Naive B cell (primary cell): ENCODE measurements around the gene TTLL9. TPM values are rescaled to one million over a fixed set of nuclear protein-coding genes. Genes with fewer than 3 reads are reported as not detected.

Experiments
- ATAC-seq, 2 donors: fragments of 150-1000 bp; cut with Tn5 transposase; 2 replicates each; pipeline ENCODE4 v1.10.0; 2021; ENCODE audit warnings: low read depth in 2 of 2, mild to moderate bottlenecking in 2 of 2, moderate library complexity in 2 of 2
- DNase-seq: peaks from one replicate; pipeline ENCODE4 v3.0.0; 2022
- H3K27ac Mint-ChIP-seq, 6 donors: one replicate each; pipeline ENCODE4 v1.8.0; 2020 to 2022; ENCODE audit warnings: mild to moderate bottlenecking in 6 of 6, mixed read lengths in 6 of 6, moderate library complexity in 5 of 6, inconsistent platforms in 2 of 6
- H3K27me3 Mint-ChIP-seq, 3 donors: one replicate each; pipeline ENCODE4 v1.8.0; 2021 to 2022; ENCODE audit warnings: mixed read lengths in 3 of 3, mild to moderate bottlenecking in 1 of 3
- H3K36me3 Mint-ChIP-seq, 2 donors: one replicate each; pipeline ENCODE4 v1.8.0; 2020 to 2022; ENCODE audit warnings: mixed read lengths in 2 of 2, inconsistent platforms in 1 of 2, mild to moderate bottlenecking in 1 of 2
- H3K4me1 Mint-ChIP-seq, 3 donors: one replicate each; pipeline ENCODE4 v1.8.0; 2020 to 2022; ENCODE audit warnings: mixed read lengths in 3 of 3, inconsistent platforms in 1 of 3, mild to moderate bottlenecking in 1 of 3, moderate library complexity in 1 of 3
- H3K4me3 Mint-ChIP-seq, 8 donors: one replicate each; pipeline ENCODE4 v1.8.0; 2020 to 2022; ENCODE audit warnings: mild to moderate bottlenecking in 8 of 8, mixed read lengths in 8 of 8, moderate library complexity in 8 of 8, inconsistent platforms in 2 of 8
- H3K9me3 Mint-ChIP-seq, 7 donors: one replicate each; pipeline ENCODE4 v1.8.0; 2020 to 2022; ENCODE audit warnings: mixed read lengths in 7 of 7, mild to moderate bottlenecking in 5 of 7, inconsistent platforms in 2 of 7, moderate library complexity in 1 of 7
- polyA plus RNA-seq, 6 donors: library from polyadenylated mRNA; unstranded; fragments of 300-500 nt; fragmentation: Illumina TruSeq; gene quantifications; one replicate each; pipeline ENCODE4 v1.2.3, GENCODE V29; 2021; ENCODE audit warnings: low read depth in 6 of 6

TTLL9 gene
- polyA plus RNA-seq, 6 donors from 2014 or later: 0.09 to 0.43 (median 0.21) TPM; not detected in 3

DNA sequence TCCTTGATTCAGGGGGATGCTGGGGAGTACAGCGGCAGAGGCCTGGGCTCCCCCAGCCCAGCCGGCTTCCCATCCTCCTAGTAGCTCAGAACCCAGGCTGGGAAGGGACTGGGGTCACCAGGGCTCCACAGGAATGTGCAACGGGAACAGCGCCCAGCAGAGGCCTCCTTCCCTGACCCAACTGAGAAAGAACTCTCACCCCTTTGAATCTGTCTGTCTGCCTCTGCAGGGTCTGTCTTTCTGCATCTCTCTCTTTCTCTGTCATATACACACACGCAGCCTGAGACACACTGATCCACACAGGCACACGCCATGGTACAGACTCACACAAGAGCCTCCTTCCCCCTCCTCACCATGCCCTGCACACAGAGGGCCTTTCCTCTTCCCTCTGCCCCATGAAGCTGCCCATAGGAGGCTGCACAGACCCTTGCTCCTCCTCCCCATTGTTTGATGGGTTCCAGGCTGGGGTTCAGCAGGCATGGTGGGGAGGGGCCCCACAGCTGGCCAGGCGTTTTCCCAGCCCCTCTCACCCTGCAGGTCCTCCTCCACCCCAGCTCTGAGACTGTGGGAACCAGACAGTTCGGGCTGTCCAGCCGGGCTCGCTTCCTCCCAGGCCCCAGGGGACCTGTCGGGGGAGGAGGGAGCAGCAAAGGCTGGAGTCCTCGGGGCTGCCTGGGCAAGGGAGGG, 27.8 kb upstream of the TTLL9 start:
- peaks cover 0 to 2% (median 0%) of the 10 kb centered on the region in 3 donors for H3K27me3 Mint-ChIP-seq
- no peak for DNase-seq
- ATAC-seq: no peak
- H3K9me3 Mint-ChIP-seq: no peaks in the 10 kb centered on the region
- no peaks in the 10 kb centered on the region for H3K36me3 Mint-ChIP-seq
- H3K4me1 Mint-ChIP-seq: peaks cover 6 to 7% (median 6%) of the 10 kb centered on the region in 3 donors
- no peak overlapping the region for H3K4me3 Mint-ChIP-seq
- H3K27ac Mint-ChIP-seq: no peak overlapping the region

DNA sequence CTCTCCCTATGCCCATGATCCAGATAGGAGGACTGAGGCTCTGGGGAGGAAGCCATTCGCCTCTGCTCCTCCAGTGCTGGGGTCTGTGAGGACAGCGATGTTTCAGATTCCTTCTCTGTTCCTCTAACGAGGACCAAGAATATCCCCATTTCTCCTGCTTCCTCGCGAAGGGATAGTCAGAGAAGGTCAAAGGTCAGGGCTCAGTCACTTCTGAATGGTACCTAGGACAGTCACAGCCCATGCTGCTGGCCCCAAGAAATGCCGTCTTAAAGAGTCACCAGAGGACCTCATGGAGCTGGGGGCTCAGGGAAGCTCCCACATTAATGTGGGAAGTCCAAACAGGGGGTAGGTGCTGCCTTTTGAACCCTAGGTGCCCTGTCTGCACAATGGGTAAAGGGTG, 27.1 kb upstream of the TTLL9 start:
- no peaks in the 10 kb centered on the region for H3K9me3 Mint-ChIP-seq
- peaks cover 6 to 7% (median 6%) of the 10 kb centered on the region in 3 donors for H3K4me1 Mint-ChIP-seq
- no peaks in the 10 kb centered on the region for H3K36me3 Mint-ChIP-seq
- H3K27me3 Mint-ChIP-seq: peaks cover 0 to 3% (median 0%) of the 10 kb centered on the region in 3 donors
- H3K27ac Mint-ChIP-seq: no peak overlapping the region
- H3K4me3 Mint-ChIP-seq: no peak overlapping the region
- no peak for DNase-seq
- peak; percentile 12 to 22 for ATAC-seq

DNA sequence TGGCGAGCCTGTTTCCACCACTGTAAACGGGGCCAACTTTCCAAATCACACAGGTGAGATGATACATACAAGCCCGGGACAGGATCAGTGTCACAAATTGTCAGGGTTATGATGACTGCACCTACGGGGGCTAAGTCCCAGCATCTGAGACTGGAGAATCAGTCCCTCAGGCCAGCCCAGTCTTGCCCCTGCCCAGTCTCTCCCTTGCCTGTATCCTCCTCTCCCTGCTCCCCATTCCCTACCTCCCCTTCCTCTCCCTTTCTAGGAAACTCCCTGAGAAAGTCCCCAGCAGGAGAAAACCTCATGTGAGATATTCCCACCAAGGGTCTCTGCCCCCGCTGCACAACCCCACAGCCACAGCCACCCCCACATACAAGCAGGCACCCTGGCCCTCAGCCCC, 26.6 kb upstream of the TTLL9 start:
- DNase-seq: no peak
- peak overlapping the region in 1 of 6 donors; percentile 57 for H3K27ac Mint-ChIP-seq
- peaks cover 3 to 6% (median 5%) of the 10 kb centered on the region in 3 donors for H3K27me3 Mint-ChIP-seq
- peaks cover 6 to 7% (median 6%) of the 10 kb centered on the region in 3 donors for H3K4me1 Mint-ChIP-seq
- no peak overlapping the region for H3K4me3 Mint-ChIP-seq
- H3K36me3 Mint-ChIP-seq: no peaks in the 10 kb centered on the region
- ATAC-seq: peak; percentile 11 to 17
- H3K9me3 Mint-ChIP-seq: no peaks in the 10 kb centered on the region

DNA sequence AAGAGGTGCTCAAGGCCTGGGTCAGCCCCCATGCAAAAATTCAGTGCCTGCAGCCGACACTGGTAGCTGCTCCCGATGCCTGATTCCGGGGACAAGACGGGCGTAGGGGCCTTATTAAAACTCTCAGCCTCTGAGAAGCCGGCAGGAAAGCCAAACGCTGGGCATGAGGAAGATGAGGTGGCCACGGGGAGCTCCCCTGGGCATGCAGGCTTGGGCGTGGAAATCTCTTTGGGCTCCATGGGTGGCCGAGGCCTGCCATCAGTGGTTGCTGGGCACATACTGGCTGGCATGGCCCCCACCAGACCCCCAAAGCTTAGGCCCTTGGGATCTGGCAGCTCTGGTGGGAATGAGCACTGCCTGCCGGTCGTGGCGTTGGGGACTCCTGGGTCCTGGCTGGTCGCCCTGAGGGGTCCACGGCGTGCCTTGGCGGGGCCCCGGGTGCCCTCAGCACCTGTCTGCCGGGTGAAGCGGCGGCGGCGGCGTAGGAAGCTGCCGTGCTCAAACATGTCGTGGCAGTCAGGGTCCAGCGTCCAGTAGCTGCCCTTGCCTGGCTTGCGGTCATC, 25.6 kb upstream of the TTLL9 start:
- Mint-ChIP-seq H3K27me3 (peaks cover 10 to 12% (median 11%) of the 10 kb centered on the region in 3 donors), H3K36me3 (no peaks in the 10 kb centered on the region), H3K27ac (no peak overlapping the region), H3K4me3 (no peak overlapping the region), H3K9me3 (no peaks in the 10 kb centered on the region), H3K4me1 (peaks cover 6 to 7% (median 6%) of the 10 kb centered on the region in 3 donors)
- peak; percentile 16 to 19 for ATAC-seq
- DNase-seq: no peak

DNA sequence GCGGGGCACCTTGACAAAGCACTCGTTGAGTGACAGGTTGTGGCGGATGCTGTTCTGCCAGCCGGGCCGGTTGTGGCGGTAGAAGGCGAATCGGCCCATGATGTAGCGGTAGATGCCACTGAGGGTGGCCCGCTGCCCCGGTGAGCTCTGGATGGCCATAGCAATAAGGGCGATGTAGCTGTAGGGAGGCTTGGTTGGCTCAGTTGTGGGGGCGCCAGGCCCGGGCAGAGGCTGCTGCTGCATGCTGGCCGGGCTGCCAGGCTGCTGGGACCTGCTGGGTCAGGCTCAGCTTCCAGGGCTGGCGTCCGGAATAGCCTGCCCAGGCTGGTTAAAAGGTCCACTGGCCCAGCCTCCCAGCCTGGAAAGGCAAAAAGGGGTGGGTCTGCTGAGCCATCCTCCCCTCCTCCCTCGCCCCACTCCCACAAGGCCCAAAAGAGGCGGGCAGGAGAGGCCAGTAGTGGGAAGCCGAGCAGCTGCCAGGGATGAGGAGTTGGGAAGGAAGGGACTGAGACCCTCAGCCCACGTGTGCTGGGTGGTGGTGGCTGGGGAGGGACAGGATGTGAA, 25.1 kb upstream of the TTLL9 start, which contains the start of gene FOXS1:
Gene FOXS1, minus strand, starts transcription at position 305 of the 564 bp plus-strand sequence. Its CDS starts 62 bp downstream, at position 243.
- Mint-ChIP-seq H3K27me3 (peaks cover 10 to 17% (median 15%) of the 10 kb centered on the region in 3 donors), H3K4me1 (peaks cover 6 to 7% (median 6%) of the 10 kb centered on the region in 3 donors), H3K9me3 (no peaks in the 10 kb centered on the region), H3K4me3 (no peak within 1 kb of the TSS), H3K27ac (no peak within 1 kb of the TSS), H3K36me3 (no peaks in the 10 kb centered on the region)
- ATAC-seq (peak; percentile 24), DNase-seq (no peak)

DNA sequence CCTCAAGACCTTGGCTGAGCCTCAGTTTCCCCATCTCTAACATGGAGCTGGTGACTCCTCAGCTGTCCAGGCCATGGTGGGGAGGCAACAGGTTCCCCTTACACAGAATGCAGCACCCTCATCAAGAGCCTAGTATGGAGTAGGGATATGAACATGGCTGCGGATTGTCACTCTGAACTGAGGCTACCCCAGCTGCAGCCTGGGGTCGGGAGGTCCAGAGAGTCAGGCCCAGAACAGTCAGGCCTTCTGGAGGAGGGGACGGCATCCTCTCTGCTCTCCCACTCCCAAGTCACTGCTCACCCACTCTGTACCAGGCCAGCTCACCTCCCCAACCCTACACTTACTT, 23.7 kb upstream of the TTLL9 start:
- ATAC-seq: no peak
- Mint-ChIP-seq H3K36me3 (no peaks in the 10 kb centered on the region), H3K27ac (no peak overlapping the region), H3K4me1 (peaks cover 6% of the 10 kb centered on the region in 3 donors), H3K4me3 (no peak overlapping the region), H3K27me3 (peaks cover 18 to 31% (median 28%) of the 10 kb centered on the region in 3 donors), H3K9me3 (no peaks in the 10 kb centered on the region)
- DNase-seq: no peak

DNA sequence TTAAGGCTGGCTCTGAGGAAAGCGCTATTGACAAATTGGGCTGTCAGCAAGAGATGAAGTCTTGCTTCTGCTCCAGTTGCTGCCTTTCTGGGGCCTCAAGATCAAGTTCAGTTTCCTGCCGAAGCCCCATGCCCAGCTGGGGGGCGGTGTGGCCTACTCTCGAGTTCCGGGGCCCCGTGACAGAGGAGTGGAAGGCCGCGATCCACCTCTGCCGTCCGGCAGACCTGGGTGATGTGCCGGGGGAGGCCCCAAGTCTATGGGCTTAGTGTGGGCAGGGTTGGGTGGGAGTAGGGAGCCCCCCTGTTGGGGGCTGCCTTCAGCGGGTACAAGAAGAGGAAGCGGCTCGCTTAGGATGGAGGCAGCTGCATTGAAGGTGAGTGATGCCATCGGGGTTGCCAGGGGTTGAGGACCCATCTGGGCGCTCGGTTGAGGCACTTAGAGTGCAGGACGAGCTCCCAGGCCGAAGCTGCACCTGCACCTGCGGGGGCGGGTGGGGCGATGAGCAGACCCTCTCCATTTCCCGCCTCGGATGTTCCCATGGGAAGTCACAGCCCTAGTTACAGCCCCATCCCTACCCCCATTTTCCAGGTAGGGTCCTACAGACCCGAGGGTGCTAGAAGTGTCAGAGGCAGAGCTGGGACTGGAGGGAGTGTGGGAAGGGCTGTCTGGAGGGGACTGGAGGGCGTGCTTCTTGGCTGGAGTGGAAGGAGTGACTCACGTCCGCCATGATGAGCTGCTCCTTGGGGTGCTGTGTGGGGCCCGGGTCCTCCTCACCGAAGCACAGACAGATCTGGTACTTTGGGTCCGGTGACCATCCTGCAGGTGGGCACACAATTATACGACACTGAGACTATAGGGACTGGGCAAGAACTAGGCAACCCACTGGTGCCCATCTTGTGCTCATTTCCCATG, 22.1 kb upstream of the TTLL9 start:
- no peak overlapping the region for H3K4me3 Mint-ChIP-seq
- ATAC-seq: no peak
- H3K36me3 Mint-ChIP-seq: no peaks in the 10 kb centered on the region
- peaks cover 0 to 3% (median under 1%) of the 10 kb centered on the region in 3 donors for H3K4me1 Mint-ChIP-seq
- H3K9me3 Mint-ChIP-seq: no peaks in the 10 kb centered on the region
- no peak for DNase-seq
- H3K27me3 Mint-ChIP-seq: peaks cover 18 to 31% (median 28%) of the 10 kb centered on the region in 3 donors
- H3K27ac Mint-ChIP-seq: no peak overlapping the region

DNA sequence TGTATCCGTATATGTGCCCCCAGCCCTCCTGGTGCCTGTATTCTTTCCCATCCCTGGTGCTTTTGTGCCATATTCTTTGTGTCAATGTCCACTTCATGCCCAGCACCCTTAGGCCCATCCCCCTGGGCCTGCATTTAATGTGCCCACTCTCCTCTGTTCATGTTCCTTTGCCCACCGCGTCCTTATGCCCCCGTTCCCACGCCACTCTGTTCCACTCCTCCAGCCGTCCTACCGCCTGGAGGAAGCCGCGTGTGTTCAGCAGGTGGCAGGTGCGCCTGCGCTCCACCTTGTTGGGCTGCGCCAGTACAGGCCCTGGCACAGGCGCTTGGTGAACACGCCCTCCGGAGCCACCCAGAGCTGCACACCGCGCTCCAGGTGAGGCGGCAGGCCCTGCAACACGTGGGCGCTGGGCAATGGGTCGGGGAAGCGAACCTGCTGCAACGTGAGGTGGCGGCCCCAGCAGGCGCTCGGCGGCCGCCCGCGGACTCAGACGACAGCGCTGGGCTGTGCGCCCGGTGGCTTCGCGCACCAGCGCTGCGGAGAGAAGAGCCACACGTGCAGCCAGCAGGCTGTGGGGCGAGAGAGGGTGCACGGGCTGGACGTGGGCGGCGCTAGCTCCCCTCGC, 21.0 kb upstream of the TTLL9 start:
- Mint-ChIP-seq H3K27ac (no peak overlapping the region), H3K4me1 (no peaks in the 10 kb centered on the region), H3K36me3 (no peaks in the 10 kb centered on the region), H3K4me3 (peak overlapping the region in 1 of 8 donors; percentile 50), H3K9me3 (no peaks in the 10 kb centered on the region), H3K27me3 (peaks cover 18 to 31% (median 28%) of the 10 kb centered on the region in 3 donors)
- no peak for DNase-seq
- ATAC-seq: no peak

DNA sequence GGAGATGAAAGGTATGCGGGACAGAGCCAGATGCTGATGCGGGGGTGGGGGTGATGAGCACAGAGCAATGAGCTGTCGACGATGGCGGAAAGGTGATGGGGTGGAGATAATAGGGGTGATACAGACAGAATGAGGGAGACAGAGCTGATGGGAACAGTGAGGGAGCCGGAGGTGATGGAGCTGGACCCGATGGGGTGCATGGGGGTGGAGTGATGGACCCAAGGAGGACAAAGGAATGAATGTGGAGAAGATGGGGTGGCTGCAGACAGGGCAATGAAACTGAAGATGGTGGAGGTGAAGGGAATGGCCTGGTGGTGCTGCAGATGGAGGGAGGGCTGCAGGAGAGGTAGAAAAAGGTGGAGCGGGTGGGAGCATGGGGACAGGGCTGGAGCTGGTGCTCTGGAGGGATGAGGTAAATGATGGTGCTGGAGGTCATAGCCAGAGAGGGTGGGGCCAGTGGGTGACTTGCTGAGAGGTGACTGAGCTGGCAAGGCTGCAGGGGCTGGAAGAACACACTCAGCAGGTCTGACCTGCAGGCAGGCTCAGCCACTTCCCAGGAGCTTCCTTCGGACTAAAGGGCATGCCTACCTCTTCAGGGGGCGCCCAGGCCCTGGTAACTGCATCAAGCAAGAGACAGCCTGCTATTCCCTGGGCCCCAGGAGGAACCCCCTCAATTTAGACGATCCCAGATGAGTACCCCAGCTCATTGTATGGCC, 19.0 kb upstream of the TTLL9 start:
- Mint-ChIP-seq H3K4me3 (peak overlapping the region in 1 of 8 donors; percentile 36), H3K27ac (no peak overlapping the region), H3K9me3 (no peaks in the 10 kb centered on the region), H3K4me1 (no peaks in the 10 kb centered on the region), H3K27me3 (peaks cover 18 to 31% (median 28%) of the 10 kb centered on the region in 3 donors), H3K36me3 (no peaks in the 10 kb centered on the region)
- ATAC-seq (no peak), DNase-seq (no peak)

DNA sequence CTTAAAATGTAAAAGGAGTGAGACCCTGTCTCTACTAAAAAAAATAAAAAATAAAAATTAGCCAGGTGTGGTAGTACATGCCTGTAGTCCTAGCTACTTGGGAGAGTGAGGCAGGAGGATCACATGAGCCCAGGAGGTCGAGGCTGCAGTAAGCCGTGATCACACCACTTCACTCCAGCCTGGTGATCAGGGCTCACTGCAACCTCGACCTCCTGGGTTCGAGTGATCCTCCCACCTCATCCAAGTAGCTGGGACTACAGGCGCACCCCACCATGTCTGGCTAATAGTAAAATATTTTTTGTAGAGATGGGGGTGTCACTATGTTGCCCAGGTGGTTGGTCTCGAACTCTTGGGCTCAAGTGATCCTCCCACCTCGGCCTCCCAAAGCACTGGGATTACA, 17.0 kb upstream of the TTLL9 start:
- no peak for ATAC-seq
- Mint-ChIP-seq H3K36me3 (no peaks in the 10 kb centered on the region), H3K4me1 (peaks cover 5 to 8% (median 5%) of the 10 kb centered on the region in 3 donors)

DNA sequence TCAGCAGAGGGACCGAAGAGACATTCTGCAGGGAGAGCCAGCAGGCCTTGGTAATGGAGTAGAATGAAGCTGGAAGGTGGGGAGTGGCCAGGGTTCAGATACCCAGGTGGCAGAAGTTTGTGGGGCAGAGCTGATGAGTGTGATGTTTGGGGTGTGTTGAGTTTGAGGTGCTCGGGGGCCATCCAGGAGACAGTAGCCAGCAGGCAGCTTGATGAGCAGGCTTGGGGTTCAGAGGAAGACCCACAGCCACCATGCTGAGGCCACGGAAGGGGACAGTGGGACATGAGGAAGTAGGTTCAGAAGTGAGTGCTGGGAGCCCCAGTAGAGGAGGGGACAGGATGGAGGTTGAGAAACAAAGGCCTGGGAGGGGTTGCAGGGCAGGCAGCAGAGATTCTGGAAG, 13.9 kb upstream of the TTLL9 start:
- no peak for DNase-seq

More for the DNA sequence above, 17.0 kb upstream of the TTLL9 start:
- H3K9me3 Mint-ChIP-seq: no peaks in the 10 kb centered on the region
- peaks cover 15 to 31% (median 27%) of the 10 kb centered on the region in 3 donors for H3K27me3 Mint-ChIP-seq
- no peak for DNase-seq
- no peak overlapping the region for H3K4me3 Mint-ChIP-seq
- H3K27ac Mint-ChIP-seq: no peak overlapping the region

More for the DNA sequence above, 13.9 kb upstream of the TTLL9 start:
- H3K4me1 Mint-ChIP-seq: peaks cover 7 to 18% (median 14%) of the 10 kb centered on the region in 3 donors
- H3K27me3 Mint-ChIP-seq: peaks cover 5 to 12% (median 8%) of the 10 kb centered on the region in 3 donors
- no peaks in the 10 kb centered on the region for H3K36me3 Mint-ChIP-seq
- ATAC-seq: no peak
- H3K27ac Mint-ChIP-seq: no peak overlapping the region
- no peaks in the 10 kb centered on the region for H3K9me3 Mint-ChIP-seq
- H3K4me3 Mint-ChIP-seq: no peak overlapping the region
